SK-N-SH treated with all-trans-retinoic acid at 6 μM for 48 hours (cell line): ENCODE data around the gene KRT36.

Experiments used
- ATAC-seq: fragments of 200-7000 bp; cut with Tn5 transposase; 3 replicates; pipeline ENCODE4 v1.9.1; 2020; ENCODE audit warnings: mild to moderate bottlenecking, moderate library complexity
- ARNTL ChIP-seq: fragments of 450-650 bp; formaldehyde crosslinking; IDR thresholded peaks from 2 replicates; pipeline ENCODE4 v1.5.0; 2020; ENCODE audit warnings: low read depth, mild to moderate bottlenecking, moderate library complexity, borderline replicate concordance
- BACH2 ChIP-seq: fragments of 250-450 bp; sonication (Bioruptor Pico); IDR thresholded peaks from 2 replicates; pipeline ENCODE4 v1.9.0; 2021; ENCODE audit warnings: mild to moderate bottlenecking, borderline replicate concordance
- CSDC2 ChIP-seq: fragments of 250-450 bp; sonication (Bioruptor Pico); IDR thresholded peaks from 2 replicates; pipeline ENCODE4 v1.5.0; 2020; ENCODE audit warnings: mild to moderate bottlenecking, moderate library complexity
- CSRNP3 ChIP-seq: fragments of 250-450 bp; sonication (Bioruptor Pico); IDR thresholded peaks from 2 replicates; pipeline ENCODE4 v1.5.1; 2021; ENCODE audit warnings: mild to moderate bottlenecking, moderate library complexity
- ESRRG ChIP-seq: fragments of 250-450 bp; sonication (Bioruptor Pico); IDR thresholded peaks from 2 replicates; pipeline ENCODE4 v1.6.1; 2021; ENCODE audit warnings: mild to moderate bottlenecking
- GLIS3 ChIP-seq: fragments of 250-450 bp; sonication (Bioruptor Pico); IDR thresholded peaks from 2 replicates; pipeline ENCODE4 v1.5.0; 2020; ENCODE audit warnings: mild to moderate bottlenecking, moderate library complexity
- ISL1 ChIP-seq: fragments of 250-450 bp; sonication (Bioruptor Pico); IDR thresholded peaks from 2 replicates; pipeline ENCODE4 v2.1.2; 2022; ENCODE audit warnings: mild to moderate bottlenecking, moderate library complexity
- OSR1 ChIP-seq: fragments of 250-450 bp; sonication (Bioruptor Pico); IDR thresholded peaks from 2 replicates; pipeline ENCODE4 v1.8.0; 2022; ENCODE audit warnings: moderate library complexity, mild to moderate bottlenecking, inconsistent platforms
- RARB ChIP-seq: fragments of 250-450 bp; sonication (Bioruptor Pico); IDR thresholded peaks from 2 replicates; pipeline ENCODE4 v1.8.0; 2021; ENCODE audit warnings: mild to moderate bottlenecking, moderate library complexity
- SNAI2 ChIP-seq: fragments of 250-450 bp; sonication (Bioruptor Pico); IDR thresholded peaks from 2 replicates; pipeline ENCODE4 v1.5.0; 2020; ENCODE audit warnings: mild to moderate bottlenecking, moderate library complexity
- TCF4 ChIP-seq: fragments of 250-450 bp; sonication (Bioruptor Pico); IDR thresholded peaks from 2 replicates; pipeline ENCODE4 v1.8.0; 2021; ENCODE audit warnings: mild to moderate bottlenecking, moderate library complexity, borderline replicate concordance
- TOX ChIP-seq: fragments of 250-450 bp; sonication (Bioruptor Pico); IDR thresholded peaks from 2 replicates; pipeline ENCODE4 v1.8.0; 2021; ENCODE audit warnings: mild to moderate bottlenecking, moderate library complexity, borderline replicate concordance
- ZFP3 ChIP-seq: fragments of 250-450 bp; sonication (Bioruptor Pico); IDR thresholded peaks from 2 replicates; pipeline ENCODE4 v1.5.0; 2020; ENCODE audit warnings: mild to moderate bottlenecking, moderate library complexity
- ZFP30 ChIP-seq: fragments of 450-650 bp; formaldehyde crosslinking; IDR thresholded peaks from 2 replicates; pipeline ENCODE4 v1.5.0; 2022; ENCODE audit warnings: mild to moderate bottlenecking, moderate library complexity
- ZNF70 ChIP-seq: fragments of 450-650 bp; formaldehyde crosslinking; IDR thresholded peaks from 2 replicates; pipeline ENCODE4 v1.5.0; 2020; ENCODE audit warnings: mild to moderate bottlenecking, moderate library complexity
- ZNF8 ChIP-seq: fragments of 450-650 bp; formaldehyde crosslinking; IDR thresholded peaks from 2 replicates; pipeline ENCODE4 v1.5.0; 2020; ENCODE audit warnings: mild to moderate bottlenecking, moderate library complexity
- TF ChIP-seq, protein P1 (sequence below): fragments of 250-450 bp; sonication (Bioruptor Pico); IDR thresholded peaks from 2 replicates; pipeline ENCODE4 v1.8.0; 2020; ENCODE audit warnings: mild to moderate bottlenecking, moderate library complexity, borderline replicate concordance
- TF ChIP-seq, protein P2 (sequence below): fragments of 250-450 bp; sonication (Bioruptor Pico); IDR thresholded peaks from 2 replicates; pipeline ENCODE4 v1.5.1; 2020; ENCODE audit warnings: low read depth, mild to moderate bottlenecking, moderate library complexity
- TF ChIP-seq, protein P3 (sequence below): fragments of 250-450 bp; sonication (Bioruptor Pico); IDR thresholded peaks from 2 replicates; pipeline ENCODE4 v1.5.0; 2020; ENCODE audit warnings: mild to moderate bottlenecking, moderate library complexity
- TF ChIP-seq, protein P4 (sequence below): fragments of 250-450 bp; sonication (Bioruptor Pico); IDR thresholded peaks from 2 replicates; pipeline ENCODE4 v1.8.0; 2021; ENCODE audit warnings: low read depth, mild to moderate bottlenecking, moderate library complexity, borderline replicate concordance

Gene KRT36

DNA sequence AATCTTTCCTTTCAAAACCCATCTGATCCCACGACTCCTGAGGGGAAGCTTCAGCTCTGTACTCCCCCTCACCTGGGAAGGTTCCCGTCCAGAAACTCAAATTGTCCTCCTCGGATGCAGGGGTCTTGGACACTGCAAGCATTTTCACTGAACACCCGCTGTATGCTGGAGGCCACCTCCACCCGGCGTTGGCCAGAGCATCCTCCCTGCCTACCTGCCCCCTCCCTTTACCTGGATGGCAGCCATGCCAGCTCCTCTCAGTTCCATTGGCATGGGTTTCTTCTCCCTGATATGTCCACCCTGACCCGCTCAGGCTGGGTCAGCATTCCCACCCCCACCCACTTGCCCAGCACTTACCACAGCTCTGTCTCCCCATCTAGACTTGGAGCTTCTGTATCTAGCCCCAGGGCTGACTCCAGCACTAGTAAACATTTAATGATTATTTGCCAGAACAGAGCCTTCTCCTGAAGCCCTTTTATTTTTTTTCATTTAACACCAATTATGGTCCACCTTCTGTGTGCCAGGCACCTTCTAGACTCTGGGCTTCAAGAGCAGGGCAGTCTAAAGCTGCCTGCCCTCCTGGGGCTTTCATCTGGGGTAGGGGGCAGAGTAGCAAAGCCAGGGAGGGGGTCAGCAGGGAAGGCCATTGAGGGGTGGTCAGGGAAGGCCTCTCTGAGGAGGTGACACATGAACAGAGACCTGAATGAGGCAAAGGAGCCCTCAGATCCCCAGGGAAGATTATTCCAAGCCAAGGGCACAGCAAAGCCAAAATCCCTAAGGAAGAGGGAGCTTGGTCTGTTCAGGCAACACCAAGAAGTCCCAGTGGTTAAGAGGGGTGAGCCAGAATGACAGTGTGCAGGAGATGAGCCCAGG lies 47.3 kb upstream of the KRT36 start:
- no peak for ATAC-seq
- no peak for TF ChIP-seq RARB (CRISPR knock-in tag)
- TF ChIP-seq, protein P1, sequence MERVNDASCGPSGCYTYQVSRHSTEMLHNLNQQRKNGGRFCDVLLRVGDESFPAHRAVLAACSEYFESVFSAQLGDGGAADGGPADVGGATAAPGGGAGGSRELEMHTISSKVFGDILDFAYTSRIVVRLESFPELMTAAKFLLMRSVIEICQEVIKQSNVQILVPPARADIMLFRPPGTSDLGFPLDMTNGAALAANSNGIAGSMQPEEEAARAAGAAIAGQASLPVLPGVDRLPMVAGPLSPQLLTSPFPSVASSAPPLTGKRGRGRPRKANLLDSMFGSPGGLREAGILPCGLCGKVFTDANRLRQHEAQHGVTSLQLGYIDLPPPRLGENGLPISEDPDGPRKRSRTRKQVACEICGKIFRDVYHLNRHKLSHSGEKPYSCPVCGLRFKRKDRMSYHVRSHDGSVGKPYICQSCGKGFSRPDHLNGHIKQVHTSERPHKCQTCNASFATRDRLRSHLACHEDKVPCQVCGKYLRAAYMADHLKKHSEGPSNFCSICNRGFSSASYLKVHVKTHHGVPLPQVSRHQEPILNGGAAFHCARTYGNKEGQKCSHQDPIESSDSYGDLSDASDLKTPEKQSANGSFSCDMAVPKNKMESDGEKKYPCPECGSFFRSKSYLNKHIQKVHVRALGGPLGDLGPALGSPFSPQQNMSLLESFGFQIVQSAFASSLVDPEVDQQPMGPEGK (CRISPR knock-in tag) = no peak
- TF ChIP-seq CSRNP3 = no peak
- TF ChIP-seq, protein P2, sequence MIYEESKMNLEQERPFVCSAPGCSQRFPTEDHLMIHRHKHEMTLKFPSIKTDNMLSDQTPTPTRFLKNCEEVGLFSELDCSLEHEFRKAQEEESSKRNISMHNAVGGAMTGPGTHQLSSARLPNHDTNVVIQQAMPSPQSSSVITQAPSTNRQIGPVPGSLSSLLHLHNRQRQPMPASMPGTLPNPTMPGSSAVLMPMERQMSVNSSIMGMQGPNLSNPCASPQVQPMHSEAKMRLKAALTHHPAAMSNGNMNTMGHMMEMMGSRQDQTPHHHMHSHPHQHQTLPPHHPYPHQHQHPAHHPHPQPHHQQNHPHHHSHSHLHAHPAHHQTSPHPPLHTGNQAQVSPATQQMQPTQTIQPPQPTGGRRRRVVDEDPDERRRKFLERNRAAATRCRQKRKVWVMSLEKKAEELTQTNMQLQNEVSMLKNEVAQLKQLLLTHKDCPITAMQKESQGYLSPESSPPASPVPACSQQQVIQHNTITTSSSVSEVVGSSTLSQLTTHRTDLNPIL = no peak
- no peak for TF ChIP-seq SNAI2 (CRISPR knock-in tag)
- no peak for TF ChIP-seq ZNF8 (CRISPR knock-in tag)
- TF ChIP-seq ZNF70 = no peak
- no peak for TF ChIP-seq TCF4 (CRISPR knock-in tag)
- TF ChIP-seq ZFP3 (CRISPR knock-in tag) = no peak
- TF ChIP-seq OSR1 (CRISPR knock-in tag) = no peak
- TF ChIP-seq ARNTL (CRISPR knock-in tag) = no peak
- TF ChIP-seq GLIS3 (CRISPR knock-in tag) = no peak
- no peak for TF ChIP-seq ISL1 (CRISPR knock-in tag)
- no peak for TF ChIP-seq ESRRG (CRISPR knock-in tag)

DNA sequence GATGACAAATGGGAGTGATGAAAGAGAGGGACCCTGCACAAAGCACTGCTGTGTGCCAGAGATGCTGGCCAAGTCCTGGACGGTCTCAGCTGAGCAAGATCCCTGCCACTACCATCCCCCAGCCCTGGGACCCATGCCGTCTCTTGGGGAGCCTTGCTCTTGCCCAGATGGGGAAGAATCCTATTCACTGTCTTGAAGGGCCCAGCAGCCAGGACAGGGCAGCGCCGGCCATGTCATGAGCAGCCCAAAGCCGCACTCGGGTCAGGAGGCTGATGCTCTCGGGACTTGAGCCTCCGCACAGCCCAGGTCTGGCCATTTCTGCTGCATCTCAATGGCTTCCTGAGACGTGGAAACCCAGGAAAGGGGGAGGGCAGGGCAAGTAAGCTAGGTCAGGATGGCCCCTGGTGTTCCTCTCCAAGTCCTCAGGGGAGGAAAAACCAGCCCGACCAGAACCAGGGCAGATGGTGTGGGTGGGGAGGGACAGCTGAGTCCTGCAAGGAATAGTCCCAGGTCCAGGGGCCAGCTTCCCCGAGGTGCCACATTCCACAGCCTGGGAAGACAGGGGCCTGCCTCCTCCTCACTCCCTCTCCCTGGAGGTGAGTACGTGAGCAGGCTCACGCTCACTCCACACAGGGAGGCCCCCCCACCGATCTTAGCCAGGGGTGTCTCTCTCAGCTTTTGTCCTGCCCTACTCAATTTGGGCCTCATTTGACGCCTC lies 46.2 kb upstream of the KRT36 start:
- ATAC-seq = no peak
- TF ChIP-seq ISL1 (CRISPR knock-in tag) = no peak
- no peak for TF ChIP-seq TOX (CRISPR knock-in tag)
- no peak for TF ChIP-seq BACH2 (CRISPR knock-in tag)
- TF ChIP-seq ZNF8 (CRISPR knock-in tag) = no peak
- TF ChIP-seq ZFP3 (CRISPR knock-in tag) = no peak
- TF ChIP-seq CSDC2 (CRISPR knock-in tag) = no peak
- TF ChIP-seq, protein P1 (CRISPR knock-in tag) = no peak
- no peak for TF ChIP-seq GLIS3 (CRISPR knock-in tag)
- TF ChIP-seq RARB (CRISPR knock-in tag) = no peak

GRCh38 chr17:41534899-41535546 lies 45.3 kb upstream of the KRT36 start:
- ATAC-seq = no peak
- TF ChIP-seq ZNF70 (no peak), ZFP3 (CRISPR knock-in tag) (no peak), TCF4 (CRISPR knock-in tag) (no peak), ISL1 (CRISPR knock-in tag) (no peak), RARB (CRISPR knock-in tag) (no peak), ZNF8 (CRISPR knock-in tag) (no peak), ZFP30 (no peak), CSRNP3 (no peak), OSR1 (CRISPR knock-in tag) (no peak), ESRRG (CRISPR knock-in tag) (no peak), BACH2 (CRISPR knock-in tag) (no peak)
- TF ChIP-seq, protein P3, sequence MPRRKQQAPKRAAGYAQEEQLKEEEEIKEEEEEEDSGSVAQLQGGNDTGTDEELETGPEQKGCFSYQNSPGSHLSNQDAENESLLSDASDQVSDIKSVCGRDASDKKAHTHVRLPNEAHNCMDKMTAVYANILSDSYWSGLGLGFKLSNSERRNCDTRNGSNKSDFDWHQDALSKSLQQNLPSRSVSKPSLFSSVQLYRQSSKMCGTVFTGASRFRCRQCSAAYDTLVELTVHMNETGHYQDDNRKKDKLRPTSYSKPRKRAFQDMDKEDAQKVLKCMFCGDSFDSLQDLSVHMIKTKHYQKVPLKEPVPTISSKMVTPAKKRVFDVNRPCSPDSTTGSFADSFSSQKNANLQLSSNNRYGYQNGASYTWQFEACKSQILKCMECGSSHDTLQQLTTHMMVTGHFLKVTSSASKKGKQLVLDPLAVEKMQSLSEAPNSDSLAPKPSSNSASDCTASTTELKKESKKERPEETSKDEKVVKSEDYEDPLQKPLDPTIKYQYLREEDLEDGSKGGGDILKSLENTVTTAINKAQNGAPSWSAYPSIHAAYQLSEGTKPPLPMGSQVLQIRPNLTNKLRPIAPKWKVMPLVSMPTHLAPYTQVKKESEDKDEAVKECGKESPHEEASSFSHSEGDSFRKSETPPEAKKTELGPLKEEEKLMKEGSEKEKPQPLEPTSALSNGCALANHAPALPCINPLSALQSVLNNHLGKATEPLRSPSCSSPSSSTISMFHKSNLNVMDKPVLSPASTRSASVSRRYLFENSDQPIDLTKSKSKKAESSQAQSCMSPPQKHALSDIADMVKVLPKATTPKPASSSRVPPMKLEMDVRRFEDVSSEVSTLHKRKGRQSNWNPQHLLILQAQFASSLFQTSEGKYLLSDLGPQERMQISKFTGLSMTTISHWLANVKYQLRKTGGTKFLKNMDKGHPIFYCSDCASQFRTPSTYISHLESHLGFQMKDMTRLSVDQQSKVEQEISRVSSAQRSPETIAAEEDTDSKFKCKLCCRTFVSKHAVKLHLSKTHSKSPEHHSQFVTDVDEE (CRISPR knock-in tag) = no peak
- TF ChIP-seq, protein P4, sequence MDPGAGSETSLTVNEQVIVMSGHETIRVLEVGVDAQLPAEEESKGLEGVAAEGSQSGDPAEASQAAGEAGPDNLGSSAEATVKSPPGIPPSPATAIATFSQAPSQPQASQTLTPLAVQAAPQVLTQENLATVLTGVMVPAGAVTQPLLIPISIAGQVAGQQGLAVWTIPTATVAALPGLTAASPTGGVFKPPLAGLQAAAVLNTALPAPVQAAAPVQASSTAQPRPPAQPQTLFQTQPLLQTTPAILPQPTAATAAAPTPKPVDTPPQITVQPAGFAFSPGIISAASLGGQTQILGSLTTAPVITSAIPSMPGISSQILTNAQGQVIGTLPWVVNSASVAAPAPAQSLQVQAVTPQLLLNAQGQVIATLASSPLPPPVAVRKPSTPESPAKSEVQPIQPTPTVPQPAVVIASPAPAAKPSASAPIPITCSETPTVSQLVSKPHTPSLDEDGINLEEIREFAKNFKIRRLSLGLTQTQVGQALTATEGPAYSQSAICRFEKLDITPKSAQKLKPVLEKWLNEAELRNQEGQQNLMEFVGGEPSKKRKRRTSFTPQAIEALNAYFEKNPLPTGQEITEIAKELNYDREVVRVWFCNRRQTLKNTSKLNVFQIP = no peak
